Naive thymus-derived CD8-positive, alpha-beta T cell (primary cell): ENCODE results near the gene FAXC. TPM values are rescaled to one million over a fixed set of nuclear protein-coding genes. Genes with fewer than 3 reads are reported as not detected.

Experiments
- ATAC-seq, 2 donors: fragments of 150-1000 bp; cut with Tn5 transposase in 1 of 2; sonication (Bioruptor Pico), chemical (Tn5 transposase) in 1 of 2; 1 replicate in 1 of 2; 2 replicates in 1 of 2; pipeline ENCODE4 v1.10.0; 2021; ENCODE audit warnings: mild to moderate bottlenecking in 2 of 2, moderate library complexity in 2 of 2
- POLR2A ChIA-PET: fragments of 350-600 bp; sonication (Branson Sonifier 250); formaldehyde crosslinking; loops from one replicate; lab custom pipeline; 2021; ENCODE audit warnings: antibody characterized with exemption; lab: Charles Lee
- DNase-seq, 10 donors: peaks; one replicate each; pipeline versions ENCODE4 v3.0.0 to v3.0.0-alpha.2; 2020 to 2022
- H3K27ac Mint-ChIP-seq, 10 donors: one replicate each; pipeline ENCODE4 v1.8.0; 2020 to 2022; ENCODE audit warnings: mild to moderate bottlenecking in 10 of 10, mixed read lengths in 10 of 10, moderate library complexity in 4 of 10, inconsistent platforms in 1 of 10
- H3K27me3 Mint-ChIP-seq, 5 donors: one replicate each; pipeline ENCODE4 v1.8.0; 2021 to 2022; ENCODE audit warnings: mixed read lengths in 5 of 5
- H3K36me3 Mint-ChIP-seq, 3 donors: one replicate each; pipeline ENCODE4 v1.8.0; 2020 to 2022; ENCODE audit warnings: mixed read lengths in 3 of 3, mild to moderate bottlenecking in 2 of 3, inconsistent platforms in 1 of 3
- H3K4me1 Mint-ChIP-seq, 4 donors: one replicate each; pipeline ENCODE4 v1.8.0; 2021 to 2022; ENCODE audit warnings: mixed read lengths in 4 of 4
- H3K4me3 Mint-ChIP-seq, 10 donors: one replicate each; pipeline ENCODE4 v1.8.0; 2020 to 2022; ENCODE audit warnings: mild to moderate bottlenecking in 10 of 10, mixed read lengths in 10 of 10, moderate library complexity in 6 of 10, inconsistent platforms in 1 of 10
- H3K9me3 Mint-ChIP-seq, 9 donors: one replicate each; pipeline ENCODE4 v1.8.0; 2020 to 2022; ENCODE audit warnings: mixed read lengths in 9 of 9, mild to moderate bottlenecking in 3 of 9, inconsistent platforms in 1 of 9, moderate library complexity in 1 of 9
- polyA plus RNA-seq, 3 donors: library from polyadenylated mRNA; unstranded; fragments of 300-500 nt; fragmentation: Illumina TruSeq; gene quantifications; one replicate each; pipeline ENCODE4 v1.2.3, GENCODE V29; 2021
- total RNA-seq, 8 experiments: library from RNA in 2 of 8; stranded (reverse) in 2 of 8; gene quantifications; one replicate each; pipeline ENCODE4 v1.2.3 and lab custom pipeline; 2021 to 2026

FAXC gene
- total and polyA plus RNA-seq, 5 experiments from 2014 or later = not detected

- no peaks in the 10 kb centered on the region for H3K4me1 Mint-ChIP-seq
- H3K4me3 Mint-ChIP-seq = no peak overlapping the region
- POLR2A ChIA-PET = no interaction called here
- no peak overlapping the region for H3K27ac Mint-ChIP-seq
- DNase-seq = no peak
- H3K9me3 Mint-ChIP-seq = no peaks in the 10 kb centered on the region
- H3K36me3 Mint-ChIP-seq = no peaks in the 10 kb centered on the region
- peaks cover 7 to 70% (median 21%) of the 10 kb centered on the region in 5 donors for H3K27me3 Mint-ChIP-seq
- no peak for ATAC-seq
Measured at GRCh38 chr6:99297415-99297814, 52.1 kb downstream of the FAXC start.

- H3K9me3 Mint-ChIP-seq = no peaks in the 10 kb centered on the region
- H3K27me3 Mint-ChIP-seq = peaks cover 7 to 70% (median 22%) of the 10 kb centered on the region in 5 donors
- ATAC-seq (no peak), DNase-seq (no peak)
- no peaks in the 10 kb centered on the region for H3K4me1 Mint-ChIP-seq
- H3K27ac Mint-ChIP-seq = no peak overlapping the region
- H3K4me3 Mint-ChIP-seq = no peak overlapping the region
- no peaks in the 10 kb centered on the region for H3K36me3 Mint-ChIP-seq
- POLR2A ChIA-PET = no interaction called here
Measured at GRCh38 chr6:99297006-99297405, 52.5 kb downstream of the FAXC start.

- Mint-ChIP-seq H3K27me3 (peaks cover 8 to 62% (median 19%) of the 10 kb centered on the region in 5 donors), H3K27ac (no peak overlapping the region), H3K4me1 (no peaks in the 10 kb centered on the region), H3K4me3 (no peak overlapping the region), H3K9me3 (no peaks in the 10 kb centered on the region), H3K36me3 (no peaks in the 10 kb centered on the region)
- DNase-seq (no peak), ATAC-seq (no peak)
- POLR2A ChIA-PET = no interaction called here
Measured at GRCh38 chr6:99296261-99296660, 53.2 kb downstream of the FAXC start.

- ATAC-seq (no peak), DNase-seq (no peak)
- POLR2A ChIA-PET = no interaction called here
- no peaks in the 10 kb centered on the region for H3K36me3 Mint-ChIP-seq
- peaks cover 7 to 52% (median 19%) of the 10 kb centered on the region in 5 donors for H3K27me3 Mint-ChIP-seq
- no peak overlapping the region for H3K4me3 Mint-ChIP-seq
- no peaks in the 10 kb centered on the region for H3K4me1 Mint-ChIP-seq
- no peak overlapping the region for H3K27ac Mint-ChIP-seq
- H3K9me3 Mint-ChIP-seq = no peaks in the 10 kb centered on the region
Measured at GRCh38 chr6:99295276-99295675, 54.2 kb downstream of the FAXC start.

- DNase-seq (no peak), ATAC-seq (no peak)
- Mint-ChIP-seq H3K27me3 (peaks cover 4 to 48% (median 20%) of the 10 kb centered on the region in 5 donors), H3K4me1 (no peaks in the 10 kb centered on the region), H3K36me3 (no peaks in the 10 kb centered on the region), H3K27ac (no peak overlapping the region), H3K9me3 (no peaks in the 10 kb centered on the region), H3K4me3 (no peak overlapping the region)
- POLR2A ChIA-PET = no interaction called here
Measured at GRCh38 chr6:99294786-99295185, 54.7 kb downstream of the FAXC start.

GRCh38 chr6:99289701-99290100 is 59.8 kb downstream of the FAXC start:
- POLR2A ChIA-PET = no interaction called here
- no peaks in the 10 kb centered on the region for H3K36me3 Mint-ChIP-seq
- peaks cover 9 to 37% (median 15%) of the 10 kb centered on the region in 5 donors for H3K27me3 Mint-ChIP-seq
- no peak for ATAC-seq
- no peaks in the 10 kb centered on the region for H3K4me1 Mint-ChIP-seq
- H3K27ac Mint-ChIP-seq = no peak overlapping the region
- no peak for DNase-seq
- no peak overlapping the region for H3K4me3 Mint-ChIP-seq
- H3K9me3 Mint-ChIP-seq = no peaks in the 10 kb centered on the region

GRCh38 chr6:99288668-99289067 is 60.8 kb downstream of the FAXC start:
- DNase-seq (no peak), ATAC-seq (no peak)
- Mint-ChIP-seq H3K9me3 (no peaks in the 10 kb centered on the region), H3K27ac (no peak overlapping the region), H3K36me3 (no peaks in the 10 kb centered on the region), H3K4me3 (no peak overlapping the region), H3K4me1 (no peaks in the 10 kb centered on the region), H3K27me3 (peaks cover 9 to 35% (median 15%) of the 10 kb centered on the region in 5 donors)
- POLR2A ChIA-PET = no interaction called here

GRCh38 chr6:99287523-99287922 is 62.0 kb downstream of the FAXC start:
- Mint-ChIP-seq H3K4me3 (no peak overlapping the region), H3K27me3 (peaks cover 9 to 30% (median 13%) of the 10 kb centered on the region in 5 donors), H3K4me1 (no peaks in the 10 kb centered on the region), H3K9me3 (no peaks in the 10 kb centered on the region), H3K36me3 (no peaks in the 10 kb centered on the region), H3K27ac (no peak overlapping the region)
- ATAC-seq = no peak
- no peak for DNase-seq
- POLR2A ChIA-PET = no interaction called here

- Mint-ChIP-seq H3K4me3 (no peak overlapping the region), H3K36me3 (no peaks in the 10 kb centered on the region), H3K27me3 (peaks cover 5 to 28% (median 12%) of the 10 kb centered on the region in 5 donors), H3K27ac (no peak overlapping the region), H3K9me3 (no peaks in the 10 kb centered on the region), H3K4me1 (no peaks in the 10 kb centered on the region)
- POLR2A ChIA-PET = no interaction called here
- ATAC-seq = no peak
- DNase-seq = no peak
Measured at GRCh38 chr6:99285881-99286280, 63.6 kb downstream of the FAXC start.

- peaks cover 0 to 15% (median 6%) of the 10 kb centered on the region in 5 donors for H3K27me3 Mint-ChIP-seq
- POLR2A ChIA-PET = no interaction called here
- H3K36me3 Mint-ChIP-seq = no peaks in the 10 kb centered on the region
- H3K9me3 Mint-ChIP-seq = no peaks in the 10 kb centered on the region
- no peak for ATAC-seq
- no peaks in the 10 kb centered on the region for H3K4me1 Mint-ChIP-seq
- H3K27ac Mint-ChIP-seq = no peak overlapping the region
- H3K4me3 Mint-ChIP-seq = no peak overlapping the region
- DNase-seq = no peak
Measured at GRCh38 chr6:99282479-99283062, 66.9 kb downstream of the FAXC start.

- H3K4me1 Mint-ChIP-seq = no peaks in the 10 kb centered on the region
Measured at GRCh38 chr6:99276747-99277146, 72.7 kb downstream of the FAXC start.

GRCh38 chr6:99270826-99271225 is 78.6 kb downstream of the FAXC start:
- no peak for ATAC-seq
- H3K4me3 Mint-ChIP-seq = no peak overlapping the region

More at GRCh38 chr6:99276747-99277146, 72.7 kb downstream of the FAXC start:
- ATAC-seq = no peak
- POLR2A ChIA-PET = no interaction called here
- Mint-ChIP-seq H3K36me3 (no peaks in the 10 kb centered on the region), H3K27ac (no peak overlapping the region), H3K27me3 (peaks cover 5 to 21% (median 12%) of the 10 kb centered on the region in 5 donors), H3K9me3 (no peaks in the 10 kb centered on the region), H3K4me3 (no peak overlapping the region)
- DNase-seq = no peak

GRCh38 chr6:99270030-99270429 is 79.4 kb downstream of the FAXC start:
- no peaks in the 10 kb centered on the region for H3K36me3 Mint-ChIP-seq
- POLR2A ChIA-PET = no interaction called here
- peaks cover 0 to 3% (median 0%) of the 10 kb centered on the region in 9 donors for H3K9me3 Mint-ChIP-seq
- no peak overlapping the region for H3K4me3 Mint-ChIP-seq
- H3K4me1 Mint-ChIP-seq = peaks cover 0 to 2% (median 0%) of the 10 kb centered on the region in 4 donors
- DNase-seq = no peak
- peaks cover 3 to 12% (median 7%) of the 10 kb centered on the region in 5 donors for H3K27me3 Mint-ChIP-seq
- H3K27ac Mint-ChIP-seq = no peak overlapping the region
- no peak for ATAC-seq

More at GRCh38 chr6:99270826-99271225, 78.6 kb downstream of the FAXC start:
- no peak for DNase-seq
- Mint-ChIP-seq H3K27me3 (peaks cover 3 to 12% (median 9%) of the 10 kb centered on the region in 5 donors), H3K27ac (no peak overlapping the region), H3K36me3 (no peaks in the 10 kb centered on the region), H3K4me1 (peaks cover 0 to 2% (median 0%) of the 10 kb centered on the region in 4 donors), H3K9me3 (peaks cover 0 to 3% (median 0%) of the 10 kb centered on the region in 9 donors)
- POLR2A ChIA-PET = no interaction called here

- POLR2A ChIA-PET = no interaction called here
- Mint-ChIP-seq H3K4me1 (peaks cover 0 to 2% (median 0%) of the 10 kb centered on the region in 4 donors), H3K9me3 (peaks cover 0 to 3% (median 0%) of the 10 kb centered on the region in 9 donors), H3K27me3 (peaks cover 3 to 12% (median 5%) of the 10 kb centered on the region in 5 donors), H3K27ac (no peak overlapping the region), H3K36me3 (no peaks in the 10 kb centered on the region), H3K4me3 (no peak overlapping the region)
- ATAC-seq = no peak
- no peak for DNase-seq
Measured at GRCh38 chr6:99269207-99269606, 80.3 kb downstream of the FAXC start.
